Measurements from ENCODE around the gene CCDC88A. TPM values are rescaled to one million over a fixed set of nuclear protein-coding genes. Genes with fewer than 3 reads are reported as not detected.

CCDC88A gene
- total RNA-seq, 1 donor from 2014 or later = 54.9 TPM

GRCh38 chr2:55420871-55421270 lies 1.2 kb upstream of the CCDC88A start:
- no peaks in the 10 kb centered on the region for H3K36me3 Mint-ChIP-seq (ENCODE audit: unreplicated experiment)
- H3K4me3 Mint-ChIP-seq (ENCODE audit: unreplicated experiment) = no peak overlapping the region
- TF ChIP-seq CTCF (IDR thresholded peaks at IDR 0.05) = no peak
- H3K27ac Mint-ChIP-seq (ENCODE audit: unreplicated experiment) = no peak overlapping the region
- no peaks in the 10 kb centered on the region for H3K9me3 Mint-ChIP-seq (ENCODE audit: unreplicated experiment)
- peaks cover 31% of the 10 kb centered on the region for H3K4me1 Mint-ChIP-seq (ENCODE audit: unreplicated experiment)
- no peak for DNase-seq (ENCODE audit: extremely low spot score, unreplicated experiment)
- no peaks in the 10 kb centered on the region for H3K27me3 Mint-ChIP-seq (ENCODE audit: unreplicated experiment)

- TF ChIP-seq CTCF (IDR thresholded peaks at IDR 0.05) = no peak
- Mint-ChIP-seq H3K27ac (ENCODE audit: unreplicated experiment) (peak overlapping the region; percentile 47), H3K36me3 (ENCODE audit: unreplicated experiment) (no peaks in the 10 kb centered on the region), H3K27me3 (ENCODE audit: unreplicated experiment) (no peaks in the 10 kb centered on the region), H3K9me3 (ENCODE audit: unreplicated experiment) (no peaks in the 10 kb centered on the region), H3K4me1 (ENCODE audit: unreplicated experiment) (peaks cover 31% of the 10 kb centered on the region), H3K4me3 (ENCODE audit: unreplicated experiment) (peak overlapping the region; percentile 91)
- no peak for DNase-seq (ENCODE audit: extremely low spot score, unreplicated experiment)
Observed at GRCh38 chr2:55420439-55420725, 726 bp upstream of the CCDC88A start.

- H3K36me3 Mint-ChIP-seq (ENCODE audit: unreplicated experiment) = peaks cover 5% of the 10 kb centered on the region
- H3K4me1 Mint-ChIP-seq (ENCODE audit: unreplicated experiment) = peaks cover 32% of the 10 kb centered on the region
- peak overlapping the region; percentile 91 for H3K4me3 Mint-ChIP-seq (ENCODE audit: unreplicated experiment)
- DNase-seq (ENCODE audit: extremely low spot score, unreplicated experiment) = no peak
- no peak for TF ChIP-seq CTCF (IDR thresholded peaks at IDR 0.05)
- H3K27ac Mint-ChIP-seq (ENCODE audit: unreplicated experiment) = peak overlapping the region; percentile 97
- no peaks in the 10 kb centered on the region for H3K9me3 Mint-ChIP-seq (ENCODE audit: unreplicated experiment)
- H3K27me3 Mint-ChIP-seq (ENCODE audit: unreplicated experiment) = no peaks in the 10 kb centered on the region
Observed at GRCh38 chr2:55419233-55419678, 400 bp downstream of the CCDC88A start.

- Mint-ChIP-seq H3K4me3 (ENCODE audit: unreplicated experiment) (peak overlapping the region; percentile 91), H3K27me3 (ENCODE audit: unreplicated experiment) (no peaks in the 10 kb centered on the region), H3K4me1 (ENCODE audit: unreplicated experiment) (peaks cover 32% of the 10 kb centered on the region), H3K36me3 (ENCODE audit: unreplicated experiment) (peaks cover 7% of the 10 kb centered on the region), H3K27ac (ENCODE audit: unreplicated experiment) (peak overlapping the region; percentile 97), H3K9me3 (ENCODE audit: unreplicated experiment) (no peaks in the 10 kb centered on the region)
- DNase-seq (ENCODE audit: extremely low spot score, unreplicated experiment) = no peak
- TF ChIP-seq CTCF (IDR thresholded peaks at IDR 0.05) = no peak
Observed at GRCh38 chr2:55418512-55419232, 984 bp downstream of the CCDC88A start.

GRCh38 chr2:55418072-55418471 lies 1.6 kb downstream of the CCDC88A start:
- Mint-ChIP-seq H3K27me3 (ENCODE audit: unreplicated experiment) (no peaks in the 10 kb centered on the region), H3K4me3 (ENCODE audit: unreplicated experiment) (peak overlapping the region; percentile 91), H3K27ac (ENCODE audit: unreplicated experiment) (peak overlapping the region; percentile 97), H3K36me3 (ENCODE audit: unreplicated experiment) (peaks cover 7% of the 10 kb centered on the region), H3K9me3 (ENCODE audit: unreplicated experiment) (no peaks in the 10 kb centered on the region), H3K4me1 (ENCODE audit: unreplicated experiment) (peaks cover 32% of the 10 kb centered on the region)
- no peak for TF ChIP-seq CTCF (IDR thresholded peaks at IDR 0.05)
- DNase-seq (ENCODE audit: extremely low spot score, unreplicated experiment) = no peak

All from osteocyte (in vitro differentiated cells).